K562 (cell line): ENCODE data around the gene FRK. TPM values are rescaled to one million over a fixed set of nuclear protein-coding genes. Genes with fewer than 3 reads are reported as not detected.

Experiments used
- ATAC-seq: fragments of 200-7000 bp; cut with Tn5 transposase; 3 replicates; pipeline ENCODE4 v1.9.1; 2020; ENCODE audit warnings: moderate library complexity
- BruUV-seq: library from RNA; stranded (reverse); fragments of 400-500 nt; replicated peaks from 2 replicates; lab custom pipeline; 2021; lab: Mats Ljungman, UMichigan
- CTCF ChIA-PET: fragments of 300-600 bp; formaldehyde crosslinking; extraction: SDS; loops from one replicate; lab custom pipeline; 2021; ENCODE audit warnings: low intra/inter-chr PET ratio; lab: Yijun Ruan, JAX
- POLR2A ChIA-PET: fragments of 300-600, 350-650 bp; sonication (Branson Sonifier 250); formaldehyde crosslinking; extraction: SDS; loops from one replicate; lab custom pipeline; 2021; ENCODE audit warnings: antibody characterized with exemption, inconsistent platforms; lab: Yijun Ruan, JAX
- DNase-seq, 4 experiments: peaks; one replicate each; pipeline versions ENCODE4 v3.0.0 to v3.0.0-alpha.2; 2011 to 2018; ENCODE audit warnings: low spot score in 3 of 4, mixed read lengths in 3 of 4; ENCODE audit errors: extremely low read depth in 1 of 4
- FAIRE-seq: peaks from 2 replicates; lab custom pipeline; 2011; peaks lifted over from hg19 to GRCh38; lab: Jason Lieb, UNC
- H2AFZ ChIP-seq: 2 replicates; pipeline ENCODE4 v1.6.0; 2011; ENCODE audit warnings: low read depth, low read length, control low read depth, inconsistent platforms
- H3K27ac ChIP-seq: fragments of 200-600 bp; 3 replicates; pipeline ENCODE4 v1.8.0; 2011; ENCODE audit warnings: low read depth, mild to moderate bottlenecking, control low read depth, inconsistent platforms, low read length, moderate library complexity, mixed read lengths; ENCODE audit errors: extremely low read depth
- H3K27me3 ChIP-seq, 2 experiments: fragments of 300-600 bp in 1 of 2; 2 replicates in 1 of 2; 3 replicates in 1 of 2; pipeline versions ENCODE4 v1.6.0 to v1.8.0; 2011; ENCODE audit warnings: inconsistent platforms in 2 of 2, low read length in 2 of 2, mild to moderate bottlenecking in 1 of 2, mixed read lengths in 1 of 2, moderate library complexity in 1 of 2; ENCODE audit not compliant: control insufficient read depth in 2 of 2, insufficient read depth in 2 of 2
- H3K36me3 ChIP-seq: fragments of 300-600 bp; 3 replicates; pipeline ENCODE4 v1.8.0; 2011; ENCODE audit warnings: mild to moderate bottlenecking, low read length, inconsistent platforms; ENCODE audit not compliant: control insufficient read depth, insufficient read depth
- H3K4me1 ChIP-seq, 2 experiments: fragments of 200-600 bp in 1 of 2; replicated peaks in 1 of 2; 2 replicates in 1 of 2; 3 replicates in 1 of 2; pipeline versions ENCODE4 v1.5.1 to v1.8.0; 2011; ENCODE audit warnings: inconsistent platforms in 2 of 2, low read length in 2 of 2, mild to moderate bottlenecking in 1 of 2, mixed read lengths in 1 of 2, moderate library complexity in 1 of 2; ENCODE audit not compliant: control insufficient read depth in 2 of 2, insufficient read depth in 2 of 2
- H3K4me2 ChIP-seq: 2 replicates; pipeline ENCODE4 v1.6.1; 2011; ENCODE audit warnings: low read length, control low read depth, inconsistent platforms, mixed read lengths; ENCODE audit not compliant: insufficient read depth
- H3K4me3 ChIP-seq: fragments of 200-600 bp; sonication (generic), shearing (Covaris generic); 2 replicates; pipeline ENCODE4 v1.5.1; 2016; ENCODE audit warnings: control low read depth, inconsistent platforms
- H3K79me2 ChIP-seq: fragments of 200-600 bp; 3 replicates; pipeline ENCODE4 v1.8.0; 2011; ENCODE audit warnings: low read length, inconsistent platforms; ENCODE audit not compliant: control insufficient read depth, insufficient read depth
- H3K9ac ChIP-seq, 2 experiments: 2 replicates each; pipeline versions ENCODE4 v1.6.0 to v1.6.1; 2011; ENCODE audit warnings: low read depth in 2 of 2, low read length in 2 of 2, control low read depth in 1 of 2, inconsistent platforms in 1 of 2, mild to moderate bottlenecking in 1 of 2, mixed read lengths in 1 of 2; ENCODE audit not compliant: insufficient read depth in 1 of 2
- H3K9me1 ChIP-seq: one replicate; pipeline ENCODE4 v1.6.0; 2011; ENCODE audit warnings: inconsistent platforms, mild to moderate bottlenecking, low read length, moderate library complexity; ENCODE audit not compliant: control insufficient read depth, insufficient read depth
- H3K9me3 ChIP-seq: replicated peaks from 2 replicates; pipeline ENCODE4 v1.5.1; 2011; ENCODE audit warnings: low read depth, low read length, inconsistent platforms; ENCODE audit not compliant: control insufficient read depth, insufficient read depth
- H4K20me1 ChIP-seq: replicated peaks from 2 replicates; pipeline ENCODE4 v1.6.1; 2011; ENCODE audit warnings: low read length, inconsistent platforms, mixed read lengths; ENCODE audit not compliant: control insufficient read depth, insufficient read depth
- EHMT2 ChIP-seq: fragments of 450-650 bp; IDR thresholded peaks from 2 replicates; pipeline ENCODE4 v1.6.1; 2018; ENCODE audit warnings: antibody characterized with exemption
- NEUROD1 ChIP-seq: fragments of 150-350 bp; IDR thresholded peaks from 2 replicates; pipeline ENCODE4 v1.6.1; 2014; ENCODE audit warnings: borderline replicate concordance, low read length, low read depth; ENCODE audit not compliant: partially characterized antibody
- PYGO2 ChIP-seq: fragments of 450-650 bp; IDR thresholded peaks from 2 replicates; pipeline ENCODE4 v1.6.1; 2016; ENCODE audit warnings: mild to moderate bottlenecking, missing genetic modification characterization, moderate library complexity, missing compliant biosample characterization
- SMAD2 ChIP-seq: fragments of 150-350 bp; IDR thresholded peaks from 2 replicates; pipeline ENCODE4 v1.6.1; 2014; ENCODE audit warnings: low read depth, mild to moderate bottlenecking, low read length
- ZNF217 ChIP-seq: sonication (generic); formaldehyde crosslinking; IDR thresholded peaks from 2 replicates; pipeline ENCODE4 v1.8.0; 2022; ENCODE audit warnings: mild to moderate bottlenecking, missing genetic modification reagents
- ZNF384 ChIP-seq: IDR thresholded peaks from 2 replicates; pipeline ENCODE4 v1.6.1; 2012; ENCODE audit warnings: low read depth, low read length, improper control_type of control experiment
- WGBS: fragments of 100-300 bp; shearing (Covaris generic); methylation state at CpG from one replicate; pipeline ENCODE4 v1.1.6; 2016; ENCODE audit warnings: low coverage, mixed read lengths; ENCODE audit not compliant: insufficient coverage; ENCODE audit errors: missing lambda C conversion rate; 5-methylcytosine and 5-hydroxymethylcytosine counted together
- in situ Hi-C: fragments of 300-500 bp; cut with MboI; formaldehyde crosslinking; loops from 4 replicates; pipeline ENCODE4 v1.15.0; 2018; ENCODE audit warnings: inconsistent platforms, mixed read lengths
- intact Hi-C: fragments of 100-400 bp; cut with micrococcal nuclease; formaldehyde crosslinking; loops from 2 replicates; pipeline ENCODE4 v1.14.2; 2022
- polyA plus RNA-seq, 8 experiments: library from polyadenylated mRNA; depleted of rRNA in 4 of 8; stranded (reverse) in 5 of 8; unstranded in 3 of 8; fragments of >200 nt; fragmentation: Nextera tagmentation in 2 of 8; fragmentation: Illumina TruSeq in 1 of 8; extraction: Ambion mirVana in 2 of 8; extraction: Trizol in 1 of 8; gene quantifications; 2 replicates each; pipeline versions ENCODE4 v1.2.1 to v1.2.3, GENCODE V29; 2011 to 2014; ENCODE audit warnings: inconsistent platforms in 1 of 8, missing spikeins in 1 of 8
- total RNA-seq, 7 experiments: library from RNA; depleted of rRNA in 6 of 7; stranded (reverse); fragments of >200 nt in 6 of 7; fragmentation: Illumina TruSeq in 2 of 7; extraction: Trizol in 2 of 7; gene quantifications; 2 replicates each; pipeline versions ENCODE4 v1.2.1 to v1.2.3, GENCODE V29; 2011 to 2021; ENCODE audit warnings: low replicate concordance in 1 of 7

Gene FRK
- total and polyA plus RNA-seq, 9 of the 15 experiments (the other 6 are each of a cell fraction or from before 2014, with no cell fraction given): 0.01 to 0.29 (median 0.09) TPM

GRCh38 chr6:116011520-116011919, 49.2 kb downstream of the FRK start:
- DNase-seq (no peak), FAIRE-seq (no peak)
- intact Hi-C loops: no loop called here
- no peaks in the 10 kb centered on the region for H3K27me3 ChIP-seq
- no peaks in the 10 kb centered on the region for H3K9me3 ChIP-seq
- CTCF ChIA-PET: interaction anchor here (0.6 to 1.3 kb wide), 2 partner anchors 36 to 90 kb away, joined by 4 read pairs; partner anchors contain the start of gene NT5DC1
- TF ChIP-seq ZNF217 (CRISPR knock-in tag) (no peak), NEUROD1 (no peak), SMAD2 (no peak), PYGO2 (tag) (no peak), EHMT2 (no peak), ZNF384 (no peak)
- TF ChIP-seq, all 486 proteins: peak for 0
- Histone ChIP-seq H3K4me1 (no peaks in the 10 kb centered on the region), H3K4me3 (no peak overlapping the region), H3K36me3 (no peaks in the 10 kb centered on the region), H3K4me2 (no peak overlapping the region), H3K27ac (no peak overlapping the region), H4K20me1 (no peaks in the 10 kb centered on the region), H3K9ac (no peak overlapping the region), H2AFZ (no peak overlapping the region), H3K79me2 (no peaks in the 10 kb centered on the region), H3K9me1 (no peaks in the 10 kb centered on the region)
- POLR2A ChIA-PET: interaction anchor here (0.7 to 1.0 kb wide), 3 partner anchors 41 to 100 kb away, joined by 3 to 5 read pairs (median 4); partner anchors contain the start of gene NT5DC1
- ATAC-seq: no peak
- in situ Hi-C loops: no loop called here
- WGBS: 10% methylated on average over 3 of the region's 3 CpGs
- no TSS peak for BruUV-seq
